ENCODE results near the gene ABCC10.
"Not testable (repeated sequence)": the region's sequence is repeated elsewhere in the genome, so short reads cannot be mapped to it uniquely, and the experiment has no call there.

The ABCC10 gene

GRCh38 chr6:43453831-43454230, 26.5 kb downstream of the ABCC10 start:
- H3K27me3 ChIP-seq (replicated peaks; ENCODE audit: control insufficient read depth, insufficient read depth, low read length, poor library complexity, severe bottlenecking) = no peaks in the 10 kb centered on the region
- peaks cover 21% of the 10 kb centered on the region for H3K36me3 ChIP-seq (ENCODE audit: control insufficient read depth, insufficient read depth, low read length)
- peaks cover 12% of the 10 kb centered on the region for H3K4me1 ChIP-seq (ENCODE audit: control insufficient read depth, insufficient read depth, low read length, poor library complexity, severe bottlenecking)
- no peak for DNase-seq
- H3K4me3 ChIP-seq (ENCODE audit: insufficient read depth, low read depth, low read length, poor library complexity, severe bottlenecking) = no peak overlapping the region
- no peaks in the 10 kb centered on the region for H3K9me3 ChIP-seq (ENCODE audit: control insufficient read depth, low read length)
- H3K27ac ChIP-seq (ENCODE audit: insufficient read depth, low read length, poor library complexity, severe bottlenecking) = peak overlapping the region; percentile 34

GRCh38 chr6:43454290-43454695, 27.0 kb downstream of the ABCC10 start:
- peaks cover 12% of the 10 kb centered on the region for H3K4me1 ChIP-seq (ENCODE audit: control insufficient read depth, insufficient read depth, low read length, poor library complexity, severe bottlenecking)
- H3K27me3 ChIP-seq (replicated peaks; ENCODE audit: control insufficient read depth, insufficient read depth, low read length, poor library complexity, severe bottlenecking) = no peaks in the 10 kb centered on the region
- H3K4me3 ChIP-seq (ENCODE audit: insufficient read depth, low read depth, low read length, poor library complexity, severe bottlenecking) = peak overlapping the region; percentile 78
- H3K9me3 ChIP-seq (ENCODE audit: control insufficient read depth, low read length) = no peaks in the 10 kb centered on the region
- H3K36me3 ChIP-seq (ENCODE audit: control insufficient read depth, insufficient read depth, low read length) = peaks cover 17% of the 10 kb centered on the region
- DNase-seq = peak; percentile 28 to 55 (median 32)
- H3K27ac ChIP-seq (ENCODE audit: insufficient read depth, low read length, poor library complexity, severe bottlenecking) = peak overlapping the region; percentile 34

GRCh38 chr6:43454696-43455530, 27.6 kb downstream of the ABCC10 start:
- Histone ChIP-seq H3K9me3 (ENCODE audit: control insufficient read depth, low read length) (no peaks in the 10 kb centered on the region), H3K36me3 (ENCODE audit: control insufficient read depth, insufficient read depth, low read length) (peaks cover 11% of the 10 kb centered on the region), H3K4me1 (ENCODE audit: control insufficient read depth, insufficient read depth, low read length, poor library complexity, severe bottlenecking) (peaks cover 12% of the 10 kb centered on the region), H3K27me3 (replicated peaks; ENCODE audit: control insufficient read depth, insufficient read depth, low read length, poor library complexity, severe bottlenecking) (no peaks in the 10 kb centered on the region), H3K27ac (ENCODE audit: insufficient read depth, low read length, poor library complexity, severe bottlenecking) (no peak overlapping the region), H3K4me3 (ENCODE audit: insufficient read depth, low read depth, low read length, poor library complexity, severe bottlenecking) (peak overlapping the region; percentile 78)
- DNase-seq = peak; percentile 7 to 14 (median 9)

GRCh38 chr6:43455531-43456428, 28.4 kb downstream of the ABCC10 start, which contains the start of gene DLK2:
Gene DLK2 (minus strand): TSS chr6:43455548. CDS start chr6:43454825, 723 bp downstream.
- Histone ChIP-seq H3K4me3 (ENCODE audit: insufficient read depth, low read depth, low read length, poor library complexity, severe bottlenecking) (peak within 1 kb of the TSS; percentile 78), H3K27ac (ENCODE audit: insufficient read depth, low read length, poor library complexity, severe bottlenecking) (no peak within 1 kb of the TSS), H3K9me3 (ENCODE audit: control insufficient read depth, low read length) (no peaks in the 10 kb centered on the region), H3K36me3 (ENCODE audit: control insufficient read depth, insufficient read depth, low read length) (peaks cover 4% of the 10 kb centered on the region), H3K27me3 (replicated peaks; ENCODE audit: control insufficient read depth, insufficient read depth, low read length, poor library complexity, severe bottlenecking) (no peaks in the 10 kb centered on the region), H3K4me1 (ENCODE audit: control insufficient read depth, insufficient read depth, low read length, poor library complexity, severe bottlenecking) (peaks cover 12% of the 10 kb centered on the region)
- peak in 2 of 3 donors; percentile 11 to 28 for DNase-seq

GRCh38 chr6:43457643-43458042, 30.3 kb downstream of the ABCC10 start:
- Histone ChIP-seq H3K27me3 (replicated peaks; ENCODE audit: control insufficient read depth, insufficient read depth, low read length, poor library complexity, severe bottlenecking) (no peaks in the 10 kb centered on the region), H3K9me3 (ENCODE audit: control insufficient read depth, low read length) (no peaks in the 10 kb centered on the region)

GRCh38 chr6:43458154-43458553, 30.8 kb downstream of the ABCC10 start:
- not testable (repeated sequence) for H3K9me3 ChIP-seq (ENCODE audit: control insufficient read depth, low read length); H3K4me3 ChIP-seq (ENCODE audit: insufficient read depth, low read depth, low read length, poor library complexity, severe bottlenecking); DNase-seq; H3K27me3 ChIP-seq (replicated peaks; ENCODE audit: control insufficient read depth, insufficient read depth, low read length, poor library complexity, severe bottlenecking); H3K27ac ChIP-seq (ENCODE audit: insufficient read depth, low read length, poor library complexity, severe bottlenecking); H3K36me3 ChIP-seq (ENCODE audit: control insufficient read depth, insufficient read depth, low read length)
- peaks cover 12% of the 10 kb centered on the region for H3K4me1 ChIP-seq (ENCODE audit: control insufficient read depth, insufficient read depth, low read length, poor library complexity, severe bottlenecking)

More at GRCh38 chr6:43457643-43458042, 30.3 kb downstream of the ABCC10 start:
- H3K4me1 ChIP-seq (ENCODE audit: control insufficient read depth, insufficient read depth, low read length, poor library complexity, severe bottlenecking) = peaks cover 12% of the 10 kb centered on the region
- no peak overlapping the region for H3K27ac ChIP-seq (ENCODE audit: insufficient read depth, low read length, poor library complexity, severe bottlenecking)
- no peak overlapping the region for H3K4me3 ChIP-seq (ENCODE audit: insufficient read depth, low read depth, low read length, poor library complexity, severe bottlenecking)
- DNase-seq = no peak
- no peaks in the 10 kb centered on the region for H3K36me3 ChIP-seq (ENCODE audit: control insufficient read depth, insufficient read depth, low read length)

GRCh38 chr6:43459535-43459934, 32.2 kb downstream of the ABCC10 start:
- Histone ChIP-seq H3K27ac (ENCODE audit: insufficient read depth, low read length, poor library complexity, severe bottlenecking) (no peak overlapping the region), H3K36me3 (ENCODE audit: control insufficient read depth, insufficient read depth, low read length) (no peaks in the 10 kb centered on the region), H3K27me3 (replicated peaks; ENCODE audit: control insufficient read depth, insufficient read depth, low read length, poor library complexity, severe bottlenecking) (no peaks in the 10 kb centered on the region), H3K4me1 (ENCODE audit: control insufficient read depth, insufficient read depth, low read length, poor library complexity, severe bottlenecking) (peaks cover 9% of the 10 kb centered on the region), H3K9me3 (ENCODE audit: control insufficient read depth, low read length) (no peaks in the 10 kb centered on the region), H3K4me3 (ENCODE audit: insufficient read depth, low read depth, low read length, poor library complexity, severe bottlenecking) (no peak overlapping the region)
- DNase-seq = no peak

GRCh38 chr6:43460032-43460431, 32.7 kb downstream of the ABCC10 start:
- no peak for DNase-seq
- H3K9me3 ChIP-seq (ENCODE audit: control insufficient read depth, low read length) = no peaks in the 10 kb centered on the region
- no peak overlapping the region for H3K4me3 ChIP-seq (ENCODE audit: insufficient read depth, low read depth, low read length, poor library complexity, severe bottlenecking)
- H3K27me3 ChIP-seq (replicated peaks; ENCODE audit: control insufficient read depth, insufficient read depth, low read length, poor library complexity, severe bottlenecking) = no peaks in the 10 kb centered on the region
- H3K27ac ChIP-seq (ENCODE audit: insufficient read depth, low read length, poor library complexity, severe bottlenecking) = no peak overlapping the region
- no peaks in the 10 kb centered on the region for H3K36me3 ChIP-seq (ENCODE audit: control insufficient read depth, insufficient read depth, low read length)
- H3K4me1 ChIP-seq (ENCODE audit: control insufficient read depth, insufficient read depth, low read length, poor library complexity, severe bottlenecking) = peaks cover 6% of the 10 kb centered on the region

GRCh38 chr6:43461936-43462335, 34.6 kb downstream of the ABCC10 start:
- no peak for DNase-seq
- no peak overlapping the region for H3K27ac ChIP-seq (ENCODE audit: insufficient read depth, low read length, poor library complexity, severe bottlenecking)
- H3K27me3 ChIP-seq (replicated peaks; ENCODE audit: control insufficient read depth, insufficient read depth, low read length, poor library complexity, severe bottlenecking) = peaks cover 1% of the 10 kb centered on the region
- no peaks in the 10 kb centered on the region for H3K36me3 ChIP-seq (ENCODE audit: control insufficient read depth, insufficient read depth, low read length)
- no peaks in the 10 kb centered on the region for H3K4me1 ChIP-seq (ENCODE audit: control insufficient read depth, insufficient read depth, low read length, poor library complexity, severe bottlenecking)
- no peak overlapping the region for H3K4me3 ChIP-seq (ENCODE audit: insufficient read depth, low read depth, low read length, poor library complexity, severe bottlenecking)
- H3K9me3 ChIP-seq (ENCODE audit: control insufficient read depth, low read length) = no peaks in the 10 kb centered on the region
